Neutrophil (primary cell): ENCODE results near the gene TUBAL3.

Experiments used
- H3K27ac ChIP-seq: fragments of 200-600 bp; sonication (generic); 2 replicates; pipeline ENCODE4 v1.5.1; 2016; ENCODE audit warnings: mild to moderate bottlenecking, moderate library complexity
- H3K27me3 ChIP-seq: fragments of 200-600 bp; sonication (generic); 2 replicates; pipeline ENCODE4 v1.6.0; 2016; ENCODE audit warnings: mild to moderate bottlenecking
- H3K36me3 ChIP-seq: fragments of 200-600 bp; sonication (generic); 2 replicates; pipeline ENCODE4 v1.5.1; 2017
- H3K4me1 ChIP-seq, 2 experiments: fragments of 200-600 bp in 1 of 2; sonication (generic) in 1 of 2; 1 replicate in 1 of 2; 2 replicates in 1 of 2; pipeline versions ENCODE4 v1.5.1 to v1.6.1; 2013 to 2016; ENCODE audit warnings: low read depth in 1 of 2, low read length in 1 of 2, mild to moderate bottlenecking in 1 of 2, moderate library complexity in 1 of 2; ENCODE audit not compliant: control insufficient read depth in 1 of 2, insufficient read depth in 1 of 2
- H3K4me3 ChIP-seq, 2 experiments: fragments of 200-600 bp in 1 of 2; sonication (generic) in 1 of 2; 1 replicate in 1 of 2; 2 replicates in 1 of 2; pipeline ENCODE4 v1.5.1; 2013 to 2016; ENCODE audit warnings: low read depth in 1 of 2, low read length in 1 of 2, mild to moderate bottlenecking in 1 of 2, moderate library complexity in 1 of 2
- H3K9me3 ChIP-seq: fragments of 200-600 bp; sonication (generic); 2 replicates; pipeline ENCODE4 v1.5.1; 2016
- TF ChIP-seq, protein P1 (sequence below): fragments of 200-600 bp; sonication (generic); IDR thresholded peaks from 2 replicates; pipeline ENCODE4 v1.5.1; 2016; ENCODE audit warnings: antibody characterized with exemption

The TUBAL3 gene

DNA sequence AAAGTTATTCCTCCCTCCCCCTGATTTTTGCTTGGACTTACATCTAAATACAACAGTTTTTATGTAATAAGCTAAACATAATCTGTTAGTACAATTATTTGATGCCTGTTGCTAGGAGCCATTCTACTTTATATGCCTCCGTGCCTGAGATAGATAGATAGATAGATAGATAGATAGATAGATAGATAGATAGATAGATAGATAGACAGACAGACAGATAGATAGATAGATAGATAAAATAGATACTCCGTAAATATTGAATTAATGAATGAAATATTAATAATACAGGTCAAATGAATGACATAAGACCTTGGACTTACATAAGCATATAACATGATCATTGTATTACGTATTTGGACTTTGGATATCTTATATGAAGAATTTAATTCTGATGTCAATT, 30.7 kb upstream of the TUBAL3 start:
- Histone ChIP-seq H3K36me3 (no peaks in the 10 kb centered on the region), H3K27me3 (no peaks in the 10 kb centered on the region), H3K27ac (no peak overlapping the region), H3K4me3 (no peak overlapping the region), H3K9me3 (no peaks in the 10 kb centered on the region), H3K4me1 (no peaks in the 10 kb centered on the region)
- TF ChIP-seq, protein P1, sequence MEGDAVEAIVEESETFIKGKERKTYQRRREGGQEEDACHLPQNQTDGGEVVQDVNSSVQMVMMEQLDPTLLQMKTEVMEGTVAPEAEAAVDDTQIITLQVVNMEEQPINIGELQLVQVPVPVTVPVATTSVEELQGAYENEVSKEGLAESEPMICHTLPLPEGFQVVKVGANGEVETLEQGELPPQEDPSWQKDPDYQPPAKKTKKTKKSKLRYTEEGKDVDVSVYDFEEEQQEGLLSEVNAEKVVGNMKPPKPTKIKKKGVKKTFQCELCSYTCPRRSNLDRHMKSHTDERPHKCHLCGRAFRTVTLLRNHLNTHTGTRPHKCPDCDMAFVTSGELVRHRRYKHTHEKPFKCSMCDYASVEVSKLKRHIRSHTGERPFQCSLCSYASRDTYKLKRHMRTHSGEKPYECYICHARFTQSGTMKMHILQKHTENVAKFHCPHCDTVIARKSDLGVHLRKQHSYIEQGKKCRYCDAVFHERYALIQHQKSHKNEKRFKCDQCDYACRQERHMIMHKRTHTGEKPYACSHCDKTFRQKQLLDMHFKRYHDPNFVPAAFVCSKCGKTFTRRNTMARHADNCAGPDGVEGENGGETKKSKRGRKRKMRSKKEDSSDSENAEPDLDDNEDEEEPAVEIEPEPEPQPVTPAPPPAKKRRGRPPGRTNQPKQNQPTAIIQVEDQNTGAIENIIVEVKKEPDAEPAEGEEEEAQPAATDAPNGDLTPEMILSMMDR = no peak

DNA sequence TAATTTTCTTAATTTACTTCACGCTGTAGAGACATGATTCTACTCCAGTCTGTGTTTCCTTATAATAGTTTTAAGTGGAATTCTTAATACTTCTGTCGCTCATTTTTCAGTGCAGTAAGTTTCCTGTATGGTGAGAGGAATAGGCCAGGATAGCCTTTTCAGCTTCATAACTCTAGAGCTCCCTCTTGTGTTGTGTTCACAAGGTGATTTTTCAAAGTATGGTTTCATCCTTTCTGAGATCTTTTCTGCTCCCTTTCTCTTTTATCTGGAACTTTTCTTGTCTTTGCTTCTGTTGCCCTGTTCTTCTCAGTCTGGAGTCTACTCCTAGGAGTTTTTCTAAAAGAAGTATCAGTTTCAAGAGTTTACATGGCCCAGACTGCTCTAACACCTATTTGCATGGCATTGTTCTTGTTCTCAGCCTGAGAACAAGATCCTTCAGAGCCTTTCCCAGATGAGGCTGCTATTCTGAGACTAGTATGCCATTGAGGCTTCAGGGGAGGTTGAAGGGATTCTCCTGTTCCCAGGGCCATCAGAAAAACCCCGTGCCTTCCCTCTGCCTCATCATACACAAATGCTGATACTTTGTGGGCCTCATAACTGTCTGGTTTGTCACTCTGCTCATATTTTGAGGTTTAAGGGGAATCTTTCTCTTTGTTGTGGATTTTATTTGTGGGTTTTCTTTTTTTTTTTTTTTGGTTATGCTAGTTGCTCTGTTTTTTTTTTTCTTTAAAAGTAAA, 29.6 kb upstream of the TUBAL3 start:
- Histone ChIP-seq H3K4me1 (no peaks in the 10 kb centered on the region), H3K27me3 (no peaks in the 10 kb centered on the region), H3K4me3 (no peak overlapping the region), H3K9me3 (no peaks in the 10 kb centered on the region), H3K27ac (no peak overlapping the region), H3K36me3 (no peaks in the 10 kb centered on the region)
- TF ChIP-seq, protein P1 = no peak

DNA sequence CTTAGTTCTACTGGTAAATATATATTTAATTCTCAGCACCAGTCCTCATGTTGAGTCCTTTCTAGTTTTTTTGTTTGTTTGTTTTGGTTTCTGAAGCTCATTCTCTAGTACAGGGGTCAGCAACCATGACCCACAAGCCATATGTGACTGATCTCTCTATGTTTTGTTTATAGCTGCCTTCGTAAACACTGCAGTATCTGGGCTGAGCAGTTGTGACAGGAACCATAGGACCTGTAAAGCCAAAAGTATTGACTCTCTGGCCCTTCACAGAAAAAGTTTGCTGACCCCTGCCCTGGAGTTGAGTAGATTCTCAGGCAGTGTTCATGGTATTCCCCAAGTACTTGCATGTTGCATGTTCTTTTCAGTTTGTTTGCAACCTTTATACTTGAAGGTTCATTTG, 28.6 kb upstream of the TUBAL3 start:
- Histone ChIP-seq H3K4me3 (no peak overlapping the region), H3K9me3 (no peaks in the 10 kb centered on the region), H3K27ac (no peak overlapping the region), H3K27me3 (no peaks in the 10 kb centered on the region), H3K4me1 (no peaks in the 10 kb centered on the region), H3K36me3 (no peaks in the 10 kb centered on the region)
- TF ChIP-seq, protein P1 = no peak

DNA sequence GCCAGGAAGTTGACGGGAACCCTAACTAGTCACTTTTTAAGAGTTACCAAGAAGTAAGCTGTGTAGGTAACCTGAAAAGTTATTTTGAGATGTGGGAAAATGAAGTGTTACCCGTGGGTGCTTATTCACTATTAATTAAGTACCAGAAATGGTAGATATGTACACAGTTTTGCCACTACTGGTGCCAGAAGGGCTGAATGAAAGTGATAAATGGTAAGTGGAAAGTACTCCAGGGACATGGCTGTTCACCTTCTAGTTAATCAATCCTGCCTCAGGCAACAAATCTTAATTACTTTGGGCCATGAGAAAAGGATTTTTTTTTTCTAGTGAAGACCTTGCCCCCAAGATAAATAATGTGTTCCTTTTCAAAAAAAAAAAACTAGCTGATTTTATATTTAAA, 23.5 kb upstream of the TUBAL3 start:
- H3K36me3 ChIP-seq = no peaks in the 10 kb centered on the region
- no peak overlapping the region for H3K27ac ChIP-seq
- H3K4me3 ChIP-seq = no peak overlapping the region
- H3K27me3 ChIP-seq = no peaks in the 10 kb centered on the region
- H3K9me3 ChIP-seq = no peaks in the 10 kb centered on the region
- TF ChIP-seq, protein P1 = no peak
- no peaks in the 10 kb centered on the region for H3K4me1 ChIP-seq

DNA sequence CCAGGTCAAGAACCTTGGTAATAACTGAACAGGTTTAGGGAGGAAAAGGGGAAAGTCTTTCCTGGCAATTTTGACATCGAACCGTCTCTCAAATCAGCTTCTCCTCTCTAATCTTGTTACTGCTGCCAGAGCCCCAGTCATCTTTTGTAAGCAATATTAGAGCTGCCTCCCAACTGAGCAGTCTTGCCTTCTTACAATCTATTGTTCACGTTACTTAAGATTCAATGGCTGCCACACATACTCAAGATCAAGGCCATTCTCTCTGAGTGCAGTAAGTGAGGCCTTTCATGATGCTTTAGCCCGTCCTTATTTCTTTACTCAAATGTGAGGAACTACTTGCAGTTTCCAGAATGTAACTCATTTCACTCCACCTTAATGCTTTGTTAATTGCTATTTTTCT, 20.1 kb upstream of the TUBAL3 start:
- Histone ChIP-seq H3K9me3 (no peaks in the 10 kb centered on the region), H3K4me1 (no peaks in the 10 kb centered on the region), H3K36me3 (no peaks in the 10 kb centered on the region), H3K27me3 (no peaks in the 10 kb centered on the region), H3K4me3 (no peak overlapping the region), H3K27ac (no peak overlapping the region)
- TF ChIP-seq, protein P1 = no peak
